ENCODE results near the gene A2ML1.

DNA sequence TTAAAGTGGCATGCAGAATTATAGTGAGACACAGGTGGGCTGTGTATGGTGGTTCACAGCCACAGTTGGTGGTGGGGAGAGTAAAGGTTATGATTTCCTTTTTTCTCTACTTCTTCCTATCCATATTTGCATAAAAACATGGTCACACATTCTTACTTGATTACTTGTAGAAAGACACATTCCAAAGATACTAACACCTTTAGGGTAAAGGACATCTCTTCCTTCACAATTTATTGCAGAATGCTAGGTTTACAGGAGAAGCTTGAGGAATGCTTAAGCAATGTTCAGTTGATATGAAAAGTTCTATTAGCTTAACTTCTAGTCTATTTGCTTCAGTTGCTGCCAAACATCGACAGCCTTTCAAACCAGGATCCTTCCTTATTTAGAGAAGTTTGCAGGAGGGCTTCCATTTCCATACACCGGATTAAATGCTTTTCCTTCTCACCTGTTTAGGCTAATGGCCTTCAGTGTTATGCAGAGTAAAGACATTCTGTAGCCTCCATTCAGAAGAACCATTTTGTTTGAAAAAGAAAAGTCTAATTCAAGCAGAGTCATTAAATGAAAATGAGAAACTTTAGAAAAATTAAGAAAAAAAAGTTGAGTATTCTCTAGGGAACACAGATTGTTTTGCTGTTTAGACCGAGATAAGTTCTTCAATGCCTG is 89.3 kb downstream of the A2ML1 start:
- TF ChIP-seq CTCF (IDR thresholded peaks at IDR 0.05; ENCODE audit: insufficient read depth, low read depth, low read length) (no peak), EZH2 (IDR thresholded peaks at IDR 0.05; ENCODE audit: insufficient read depth, low read length) (no peak)

All from astrocyte (in vitro differentiated cells and primary cell).